GM13977 (cell line): Measurements from ENCODE around the gene ANKRD13A.

ENCODE experiments used
- DNase-seq: peaks from one replicate; pipeline ENCODE4 v3.0.0; 2012; ENCODE audit warnings: low spot score
- CTCF ChIP-seq: IDR thresholded peaks from 2 replicates; pipeline ENCODE4 v1.5.1; 2012; ENCODE audit warnings: mild to moderate bottlenecking, control low read depth; ENCODE audit not compliant: insufficient read depth; ENCODE audit errors: extremely low read depth, missing control alignments
- in situ Hi-C: fragments of 300-500 bp; cut with MboI; formaldehyde crosslinking; loops from one replicate; pipeline ENCODE4 v1.12.0; 2022; ENCODE audit warnings: low sequenced_read_pairs, low pct_unique_long_range_greater_than_20kb, mixed read lengths, inconsistent platforms; ENCODE audit not compliant: unreplicated experiment

ANKRD13A gene

GRCh38 chr12:109989380-109989779 is 9.8 kb upstream of the ANKRD13A start:
- no peak for TF ChIP-seq CTCF
- in situ Hi-C loops = no loop called here
- no peak for DNase-seq

GRCh38 chr12:109991586-109991985 is 7.6 kb upstream of the ANKRD13A start:
- no peak for DNase-seq
- no peak for TF ChIP-seq CTCF
- in situ Hi-C loops = no loop called here

DNA sequence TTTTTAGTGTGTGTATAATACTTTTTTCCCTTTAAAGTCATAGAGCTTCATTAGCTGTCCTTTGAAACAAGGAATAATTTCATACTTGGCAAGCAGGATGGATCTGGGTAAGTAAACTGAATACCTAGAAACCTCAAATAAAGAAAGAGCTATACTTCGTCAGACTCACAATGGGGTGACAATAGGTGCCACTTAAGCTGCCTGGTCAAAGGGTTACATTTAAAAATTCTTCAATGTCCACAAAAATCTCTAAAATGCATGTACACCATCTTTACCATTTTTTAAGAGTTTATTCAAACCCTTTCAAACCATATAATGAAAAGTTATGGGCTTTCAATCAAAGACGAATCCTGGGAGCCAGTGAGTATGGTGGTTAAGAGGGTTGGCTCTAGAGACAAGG is 6.1 kb upstream of the ANKRD13A start:
- DNase-seq = no peak
- in situ Hi-C loops = no loop called here
- no peak for TF ChIP-seq CTCF

DNA sequence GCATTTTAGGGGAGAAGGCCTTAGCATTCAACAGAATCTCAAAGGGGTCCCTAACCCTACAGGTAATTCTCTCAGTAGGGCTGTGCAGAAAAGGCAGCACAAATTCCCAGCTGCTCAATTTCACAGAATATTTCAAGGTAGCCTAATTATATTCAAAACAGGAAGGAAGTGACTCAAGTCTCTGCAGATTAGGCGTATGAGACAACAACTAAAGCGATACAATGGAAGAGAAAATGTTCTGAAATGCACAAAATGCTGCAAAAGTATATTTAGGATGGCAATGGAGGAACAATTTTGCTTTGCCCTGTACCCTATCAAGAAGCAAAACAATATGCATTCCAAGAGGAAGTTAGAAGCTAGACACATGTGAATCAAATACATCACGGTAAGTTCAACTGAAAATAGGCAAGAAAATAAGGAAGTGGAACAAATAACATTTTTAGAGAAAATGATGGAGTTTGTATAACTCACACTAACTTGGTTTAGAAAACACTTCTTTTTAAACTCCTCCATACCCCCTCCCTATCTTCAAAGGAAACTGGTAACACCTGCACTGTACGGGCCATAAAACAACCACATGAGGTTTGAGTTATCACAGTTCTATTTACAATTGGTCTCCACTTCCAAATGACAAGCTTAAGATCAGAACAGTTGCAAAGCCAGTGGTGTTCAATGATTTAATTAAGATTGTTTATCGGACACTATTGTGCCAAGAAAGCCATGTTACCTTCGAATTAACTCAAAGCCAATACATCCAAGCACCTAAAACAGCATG is 4.6 kb upstream of the ANKRD13A start:
- no peak for DNase-seq
- in situ Hi-C loops = no loop called here
- TF ChIP-seq CTCF = no peak

DNA sequence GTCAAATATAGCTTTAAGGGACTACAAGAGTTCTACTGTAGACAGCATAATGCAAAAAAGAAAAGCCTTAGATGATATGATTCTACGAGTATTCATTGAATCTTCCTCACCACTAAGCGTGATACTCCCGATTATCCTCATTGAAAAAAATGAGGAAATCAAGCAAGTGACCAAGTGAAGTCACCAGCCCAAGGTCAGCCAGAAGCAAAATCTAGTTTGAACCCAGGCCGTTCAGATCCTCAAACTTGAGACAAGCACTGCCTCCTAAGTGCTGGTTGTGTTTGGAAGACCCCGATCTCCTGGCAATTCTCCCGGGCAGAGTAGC is 3.9 kb upstream of the ANKRD13A start:
- in situ Hi-C loops = no loop called here
- no peak for TF ChIP-seq CTCF
- no peak for DNase-seq

DNA sequence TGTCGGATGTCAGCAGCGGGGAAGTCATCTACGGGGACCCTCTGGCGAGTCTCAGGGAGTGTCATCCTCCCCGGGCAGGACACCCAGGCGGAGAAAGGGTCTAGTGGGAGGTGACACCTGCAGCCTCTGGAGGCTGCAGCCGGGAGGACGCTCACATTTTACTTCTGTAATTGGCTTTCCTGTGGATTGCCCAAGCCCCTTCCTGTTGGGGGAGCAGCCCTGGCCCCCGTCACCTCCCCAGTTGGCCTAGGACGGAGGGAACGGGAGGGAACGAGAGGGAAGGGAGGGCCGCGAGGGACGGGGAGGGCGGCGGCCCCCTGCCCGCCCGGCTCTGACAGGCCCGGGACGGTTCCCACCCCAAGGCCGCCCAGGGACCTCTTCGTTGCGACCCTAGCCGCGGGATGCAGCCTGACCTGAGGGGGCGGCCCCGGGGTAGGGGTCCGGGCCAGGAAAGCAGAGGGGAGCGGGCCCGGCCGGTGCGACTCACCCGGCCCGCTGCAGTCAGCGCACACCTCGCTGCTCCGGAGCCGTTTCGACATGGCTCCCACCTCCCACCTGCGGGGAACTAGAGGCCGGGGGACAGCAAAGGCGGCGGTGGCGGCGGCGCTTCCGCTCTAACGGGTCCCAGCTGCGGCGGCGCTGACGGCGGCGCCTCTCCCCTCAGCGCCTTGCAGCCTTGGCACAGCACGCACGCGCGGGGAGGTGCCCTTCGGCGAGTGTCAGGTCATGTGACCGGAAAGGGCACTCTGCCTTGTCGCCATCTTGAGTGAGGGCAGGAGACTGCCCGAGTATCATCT is 3.3 kb upstream of the ANKRD13A start, which contains the start of gene GIT2:
Gene GIT2 (minus strand): TSS at position 683 of the 797 bp plus-strand sequence. CDS start 144 bp downstream, at position 539.
- DNase-seq = peak; percentile 95
- TF ChIP-seq CTCF = no peak
- in situ Hi-C loops = no loop called here
